Fibroblast of lung (primary cell): ENCODE results near the gene HIPK3. TPM values are rescaled to one million over a fixed set of nuclear protein-coding genes. Genes with fewer than 3 reads are reported as not detected.
A peak's percentile ranks its signal among the peaks of the same experiment; 100 is the strongest.

Experiments used
- DNase-seq, 2 donors: peaks; one replicate each; pipeline versions ENCODE4 v3.0.0 to v3.0.0-alpha.2; 2010; ENCODE audit warnings: low read depth in 2 of 2
- H2AFZ ChIP-seq: 2 replicates; pipeline ENCODE4 v1.5.1; 2012; ENCODE audit warnings: low read length, control low read depth, inconsistent platforms
- H3K27ac ChIP-seq: 2 replicates; pipeline ENCODE4 v1.5.1; 2011; ENCODE audit warnings: low read length, control low read depth; ENCODE audit not compliant: insufficient read depth
- H3K27me3 ChIP-seq: 2 replicates; pipeline ENCODE4 v1.5.1; 2011; ENCODE audit warnings: mild to moderate bottlenecking, low read length; ENCODE audit not compliant: control insufficient read depth, insufficient read depth
- H3K36me3 ChIP-seq: 2 replicates; pipeline ENCODE4 v1.5.1; 2011; ENCODE audit warnings: low read length; ENCODE audit not compliant: control insufficient read depth, insufficient read depth
- H3K4me1 ChIP-seq: 2 replicates; pipeline ENCODE4 v1.5.1; 2011; ENCODE audit warnings: low read length; ENCODE audit not compliant: control insufficient read depth, insufficient read depth; ENCODE audit errors: extremely low read depth
- H3K4me2 ChIP-seq: 2 replicates; pipeline ENCODE4 v1.5.1; 2011; ENCODE audit warnings: low read length, control low read depth; ENCODE audit not compliant: insufficient read depth; ENCODE audit errors: extremely low read depth
- H3K4me3 ChIP-seq, 4 experiments: fragments of 200-600 bp in 1 of 4; sonication (generic) in 1 of 4; replicated peaks in 1 of 4; 2 replicates each; pipeline ENCODE4 v1.5.1; 2011 to 2016; ENCODE audit warnings: low read length in 4 of 4, low read depth in 3 of 4, mild to moderate bottlenecking in 3 of 4, control low read depth in 2 of 4, inconsistent platforms in 1 of 4, mixed read lengths in 1 of 4; ENCODE audit not compliant: insufficient read depth in 1 of 4; ENCODE audit errors: control extremely low read depth in 1 of 4
- H3K79me2 ChIP-seq: 2 replicates; pipeline ENCODE4 v1.5.1; 2012; ENCODE audit warnings: mild to moderate bottlenecking, low read length, inconsistent platforms; ENCODE audit not compliant: control insufficient read depth, insufficient read depth
- H3K9ac ChIP-seq: 2 replicates; pipeline ENCODE4 v1.5.1; 2011; ENCODE audit warnings: mild to moderate bottlenecking, low read length, control low read depth; ENCODE audit not compliant: insufficient read depth
- H3K9me3 ChIP-seq: 2 replicates; pipeline ENCODE4 v1.5.1; 2012; ENCODE audit warnings: low read depth, low read length; ENCODE audit not compliant: control insufficient read depth, insufficient read depth
- H4K20me1 ChIP-seq: 2 replicates; pipeline ENCODE4 v1.5.1; 2011; ENCODE audit warnings: low read length; ENCODE audit not compliant: control insufficient read depth, insufficient read depth; ENCODE audit errors: extremely low read depth
- EZH2 ChIP-seq: IDR thresholded peaks from 2 replicates; pipeline ENCODE4 v1.5.1; 2012; ENCODE audit warnings: low read length, control low read depth, mild to moderate bottlenecking; ENCODE audit errors: missing control alignments
- polyA plus RNA-seq, 2 donors: library from polyadenylated mRNA; depleted of rRNA in 1 of 2; stranded (reverse) in 1 of 2; unstranded in 1 of 2; fragments of >200 nt; gene quantifications; 2 replicates each; pipeline ENCODE4 v1.2.1, GENCODE V29; 2011 to 2012; ENCODE audit warnings: missing spikeins in 1 of 2
- total RNA-seq: library from RNA; depleted of rRNA; stranded (reverse); fragments of >200 nt; gene quantifications from 2 replicates; pipeline ENCODE4 v1.2.1, GENCODE V29; 2014
- TF ChIP-seq, protein P1 (sequence below), 2 donors: IDR thresholded peaks in 1 of 2; conservative IDR thresholded peaks in 1 of 2; 1 replicate in 1 of 2; 2 replicates in 1 of 2; pipeline ENCODE4 v1.5.1; 2011 to 2012; ENCODE audit warnings: low read length in 2 of 2, control low read depth in 1 of 2, inconsistent platforms in 1 of 2, low read depth in 1 of 2, mild to moderate bottlenecking in 1 of 2

The HIPK3 gene
- total and polyA plus RNA-seq, 2 donors (not counting 1 experiment from before 2014, with no cell fraction given), result 24.5 to 89.8 TPM

DNA sequence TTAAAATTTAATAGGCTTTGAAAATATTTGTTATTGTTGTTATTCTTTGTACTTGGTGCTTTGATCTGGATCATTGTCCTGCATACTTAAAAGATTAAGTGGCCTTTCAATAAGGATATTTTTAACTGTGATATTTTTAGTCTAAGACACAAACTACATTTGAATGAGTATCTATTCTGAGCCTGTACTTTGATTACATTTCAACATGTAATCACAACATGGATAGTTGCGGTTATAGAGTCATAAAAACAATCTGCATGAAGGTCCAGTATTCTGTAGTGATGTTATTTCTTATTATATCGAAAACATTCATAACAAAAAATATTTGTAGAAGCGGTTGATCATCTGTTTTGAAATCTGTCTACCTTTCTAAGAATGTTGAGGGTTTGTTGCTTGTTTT, 58.6 kb downstream of the HIPK3 start:
- Histone ChIP-seq H4K20me1 (peaks cover 3% of the 10 kb centered on the region), H3K27ac (no peak overlapping the region), H3K36me3 (no peaks in the 10 kb centered on the region), H2AFZ (no peak overlapping the region), H3K27me3 (no peaks in the 10 kb centered on the region), H3K4me3 (no peak overlapping the region), H3K4me1 (peaks cover 4% of the 10 kb centered on the region), H3K79me2 (peaks cover 75% of the 10 kb centered on the region), H3K4me2 (no peak overlapping the region), H3K9me3 (no peaks in the 10 kb centered on the region), H3K9ac (no peak overlapping the region)
- TF ChIP-seq, protein P1, sequence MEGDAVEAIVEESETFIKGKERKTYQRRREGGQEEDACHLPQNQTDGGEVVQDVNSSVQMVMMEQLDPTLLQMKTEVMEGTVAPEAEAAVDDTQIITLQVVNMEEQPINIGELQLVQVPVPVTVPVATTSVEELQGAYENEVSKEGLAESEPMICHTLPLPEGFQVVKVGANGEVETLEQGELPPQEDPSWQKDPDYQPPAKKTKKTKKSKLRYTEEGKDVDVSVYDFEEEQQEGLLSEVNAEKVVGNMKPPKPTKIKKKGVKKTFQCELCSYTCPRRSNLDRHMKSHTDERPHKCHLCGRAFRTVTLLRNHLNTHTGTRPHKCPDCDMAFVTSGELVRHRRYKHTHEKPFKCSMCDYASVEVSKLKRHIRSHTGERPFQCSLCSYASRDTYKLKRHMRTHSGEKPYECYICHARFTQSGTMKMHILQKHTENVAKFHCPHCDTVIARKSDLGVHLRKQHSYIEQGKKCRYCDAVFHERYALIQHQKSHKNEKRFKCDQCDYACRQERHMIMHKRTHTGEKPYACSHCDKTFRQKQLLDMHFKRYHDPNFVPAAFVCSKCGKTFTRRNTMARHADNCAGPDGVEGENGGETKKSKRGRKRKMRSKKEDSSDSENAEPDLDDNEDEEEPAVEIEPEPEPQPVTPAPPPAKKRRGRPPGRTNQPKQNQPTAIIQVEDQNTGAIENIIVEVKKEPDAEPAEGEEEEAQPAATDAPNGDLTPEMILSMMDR (conservative IDR thresholded peaks at IDR 0.05 in 1 of 2, IDR thresholded peaks at IDR 0.05 in 1 of 2; ENCODE audit: low read depth in 1 of 2, low read length in 2 of 2), result no peak
- no peak for TF ChIP-seq EZH2
- no peak for DNase-seq

- Histone ChIP-seq H3K79me2 (peaks cover 72% of the 10 kb centered on the region), H3K36me3 (no peaks in the 10 kb centered on the region), H3K27me3 (no peaks in the 10 kb centered on the region), H3K9ac (no peak overlapping the region), H3K27ac (no peak overlapping the region), H3K4me2 (no peak overlapping the region), H3K4me3 (no peak overlapping the region), H4K20me1 (peaks cover 3% of the 10 kb centered on the region), H2AFZ (no peak overlapping the region), H3K9me3 (no peaks in the 10 kb centered on the region), H3K4me1 (peaks cover 7% of the 10 kb centered on the region)
- peak in 1 of 2 donors; percentile 69 for DNase-seq
- TF ChIP-seq EZH2, result no peak
- TF ChIP-seq, protein P1 (conservative IDR thresholded peaks at IDR 0.05 in 1 of 2, IDR thresholded peaks at IDR 0.05 in 1 of 2; ENCODE audit: low read depth in 1 of 2, low read length in 2 of 2), result no peak
Measured at GRCh38 chr11:33317662-33318061, 60.5 kb downstream of the HIPK3 start.

GRCh38 chr11:33320016-33320813, 63.0 kb downstream of the HIPK3 start:
- Histone ChIP-seq H3K36me3 (no peaks in the 10 kb centered on the region), H3K79me2 (peaks cover 77% of the 10 kb centered on the region), H3K9ac (no peak overlapping the region), H4K20me1 (peaks cover 3% of the 10 kb centered on the region), H3K27ac (no peak overlapping the region), H2AFZ (no peak overlapping the region), H3K9me3 (no peaks in the 10 kb centered on the region), H3K4me3 (no peak overlapping the region), H3K4me2 (no peak overlapping the region), H3K27me3 (no peaks in the 10 kb centered on the region), H3K4me1 (peaks cover 7% of the 10 kb centered on the region)
- TF ChIP-seq, protein P1 (conservative IDR thresholded peaks at IDR 0.05 in 1 of 2, IDR thresholded peaks at IDR 0.05 in 1 of 2; ENCODE audit: low read depth in 1 of 2, low read length in 2 of 2), result no peak
- no peak for TF ChIP-seq EZH2
- no peak for DNase-seq
